ENCODE data around the gene OR1L8. TPM values are rescaled to one million over a fixed set of nuclear protein-coding genes. Genes with fewer than 3 reads are reported as not detected.

Gene OR1L8
- total RNA-seq, 3 donors from 2014 or later = 0.44 to 0.48 TPM; not detected in 1

DNA sequence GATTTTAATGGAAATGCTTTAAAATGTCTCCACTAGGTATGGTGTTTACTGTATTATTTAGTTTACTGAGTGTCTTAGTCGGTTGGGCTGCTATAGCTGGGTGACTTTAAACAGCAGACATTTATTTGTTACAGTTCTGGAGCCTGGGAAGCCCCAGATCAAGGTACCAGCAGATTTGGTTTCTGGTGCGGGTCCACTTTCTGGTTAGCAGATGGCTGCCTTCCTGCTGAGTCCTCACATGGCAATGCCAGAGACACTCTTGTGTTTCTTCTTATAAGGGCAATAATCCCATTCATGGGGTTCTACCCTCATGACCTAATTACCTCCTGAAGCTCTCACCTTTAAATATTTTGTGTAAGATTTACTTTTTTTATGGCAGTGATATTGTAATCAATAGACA lies 65.0 kb downstream of the OR1L8 start:
- intact Hi-C loops (cut with DNase I; ENCODE audit: low total_unique reads) = no loop called here
- no peak overlapping the region for H3K27ac ChIP-seq

More for the DNA sequence above, 65.0 kb downstream of the OR1L8 start:
- no peaks in the 10 kb centered on the region for H3K9me3 ChIP-seq
- no peak for DNase-seq (ENCODE audit: low spot score in 2 of 2)
- TF ChIP-seq, protein P1, sequence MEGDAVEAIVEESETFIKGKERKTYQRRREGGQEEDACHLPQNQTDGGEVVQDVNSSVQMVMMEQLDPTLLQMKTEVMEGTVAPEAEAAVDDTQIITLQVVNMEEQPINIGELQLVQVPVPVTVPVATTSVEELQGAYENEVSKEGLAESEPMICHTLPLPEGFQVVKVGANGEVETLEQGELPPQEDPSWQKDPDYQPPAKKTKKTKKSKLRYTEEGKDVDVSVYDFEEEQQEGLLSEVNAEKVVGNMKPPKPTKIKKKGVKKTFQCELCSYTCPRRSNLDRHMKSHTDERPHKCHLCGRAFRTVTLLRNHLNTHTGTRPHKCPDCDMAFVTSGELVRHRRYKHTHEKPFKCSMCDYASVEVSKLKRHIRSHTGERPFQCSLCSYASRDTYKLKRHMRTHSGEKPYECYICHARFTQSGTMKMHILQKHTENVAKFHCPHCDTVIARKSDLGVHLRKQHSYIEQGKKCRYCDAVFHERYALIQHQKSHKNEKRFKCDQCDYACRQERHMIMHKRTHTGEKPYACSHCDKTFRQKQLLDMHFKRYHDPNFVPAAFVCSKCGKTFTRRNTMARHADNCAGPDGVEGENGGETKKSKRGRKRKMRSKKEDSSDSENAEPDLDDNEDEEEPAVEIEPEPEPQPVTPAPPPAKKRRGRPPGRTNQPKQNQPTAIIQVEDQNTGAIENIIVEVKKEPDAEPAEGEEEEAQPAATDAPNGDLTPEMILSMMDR (IDR thresholded peaks at IDR 0.05) = no peak
- TF ChIP-seq POLR2A (IDR thresholded peaks at IDR 0.05) = no peak
- no peak for TF ChIP-seq POLR2AphosphoS5 (IDR thresholded peaks at IDR 0.05)
- H3K27me3 ChIP-seq = no peaks in the 10 kb centered on the region
- no peaks in the 10 kb centered on the region for H3K36me3 ChIP-seq
- no peaks in the 10 kb centered on the region for H3K4me1 ChIP-seq
- H3K4me3 ChIP-seq = no peak overlapping the region

Other genes with a start within 250 kb of the OR1L8 start
- 1 to 10 TPM; 2.6 to 8.0 (median 4.5) TPM for gene PTGS1, start 212.4 kb downstream of the OR1L8 start, total RNA-seq
- not detected for gene OR1J1, start 105.5 kb downstream of the OR1L8 start, total RNA-seq
- not detected for gene OR1J2, start 72.6 kb downstream of the OR1L8 start, total RNA-seq
- gene OR1J4, start 64.2 kb downstream of the OR1L8 start, total RNA-seq = not detected
- not detected for gene OR1N1, start 56.1 kb downstream of the OR1L8 start, total RNA-seq
- under 1 TPM in 1 of 3 donors, not detected in 2; 0.73 TPM for gene OR1N2, start 30.3 kb downstream of the OR1L8 start, total RNA-seq
- under 1 TPM in 1 of 3 donors, not detected in 2; 0.44 TPM for gene OR1Q1, start 31.4 kb upstream of the OR1L8 start, total RNA-seq
- not detected for gene OR1B1, start 74.2 kb upstream of the OR1L8 start, total RNA-seq
- not detected for gene OR1L1, start 78.3 kb upstream of the OR1L8 start, total RNA-seq
- not detected for gene OR1L3, start 91.7 kb upstream of the OR1L8 start, total RNA-seq
- not detected for gene OR1L4, start 140.6 kb upstream of the OR1L8 start, total RNA-seq
- gene OR1L6, start 158.9 kb upstream of the OR1L8 start, total RNA-seq = not detected
- not detected for gene OR5C1, start 205.5 kb upstream of the OR1L8 start, total RNA-seq
- gene OR1K1, start 216.7 kb upstream of the OR1L8 start, total RNA-seq = not detected
- 10 to 100 TPM; 14.2 to 24.9 (median 23.7) TPM for gene PDCL, start 245.2 kb upstream of the OR1L8 start, total RNA-seq